Measurements from ENCODE around the gene NMRK1. TPM values are rescaled to one million over a fixed set of nuclear protein-coding genes. Genes with fewer than 3 reads are reported as not detected.
A peak's percentile ranks its signal among the peaks of the same experiment; 100 is the strongest.

Gene NMRK1
- total and polyA plus RNA-seq, 2 of the 13 experiments (the other 11 are each of a cell fraction or from before 2014, with no cell fraction given): 9.1 to 12.9 TPM

DNA sequence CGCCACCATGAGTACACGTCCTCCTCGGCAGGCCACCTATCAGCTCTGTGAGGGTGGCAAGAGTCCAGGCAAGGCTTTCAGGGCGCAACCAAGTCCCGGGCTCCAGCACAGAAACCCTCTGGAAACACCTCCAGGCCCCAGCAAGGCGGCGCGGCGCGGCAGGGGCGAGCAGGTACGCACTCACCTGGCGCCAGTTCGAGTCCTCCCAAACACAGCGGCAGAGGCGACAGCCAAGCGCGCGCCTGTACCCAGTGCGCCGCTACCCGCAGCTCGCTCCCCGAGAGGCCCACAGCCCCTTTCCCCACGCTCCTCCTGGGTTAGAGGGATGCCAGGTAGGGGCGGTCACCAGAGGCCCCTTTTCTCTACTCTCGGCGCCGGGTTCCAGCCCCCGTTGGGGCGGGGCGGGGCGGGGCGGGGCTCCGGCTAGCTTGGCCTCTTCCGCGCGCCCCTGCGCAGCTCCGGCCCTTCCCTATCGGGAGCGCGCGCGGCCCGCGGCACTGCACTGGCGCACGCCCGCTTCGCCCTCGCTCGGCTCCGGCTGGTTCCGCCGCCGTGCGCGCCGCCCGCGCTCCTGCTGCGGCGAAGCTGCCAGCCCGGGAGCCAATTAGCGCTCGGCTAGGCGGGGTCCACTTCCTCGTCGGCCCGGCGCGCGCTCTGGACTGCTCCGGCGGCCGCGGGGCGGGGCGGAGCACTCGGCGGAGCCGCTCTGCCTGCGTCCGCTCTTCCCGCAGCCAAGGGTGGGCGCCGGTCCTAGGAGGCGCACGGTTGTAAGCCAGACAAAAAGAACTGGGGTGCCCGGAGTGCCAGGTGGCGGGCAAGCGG is at the start of gene NMRK1, which contains the start of gene OSTF1 (continued):
- TF ChIP-seq, protein P1, sequence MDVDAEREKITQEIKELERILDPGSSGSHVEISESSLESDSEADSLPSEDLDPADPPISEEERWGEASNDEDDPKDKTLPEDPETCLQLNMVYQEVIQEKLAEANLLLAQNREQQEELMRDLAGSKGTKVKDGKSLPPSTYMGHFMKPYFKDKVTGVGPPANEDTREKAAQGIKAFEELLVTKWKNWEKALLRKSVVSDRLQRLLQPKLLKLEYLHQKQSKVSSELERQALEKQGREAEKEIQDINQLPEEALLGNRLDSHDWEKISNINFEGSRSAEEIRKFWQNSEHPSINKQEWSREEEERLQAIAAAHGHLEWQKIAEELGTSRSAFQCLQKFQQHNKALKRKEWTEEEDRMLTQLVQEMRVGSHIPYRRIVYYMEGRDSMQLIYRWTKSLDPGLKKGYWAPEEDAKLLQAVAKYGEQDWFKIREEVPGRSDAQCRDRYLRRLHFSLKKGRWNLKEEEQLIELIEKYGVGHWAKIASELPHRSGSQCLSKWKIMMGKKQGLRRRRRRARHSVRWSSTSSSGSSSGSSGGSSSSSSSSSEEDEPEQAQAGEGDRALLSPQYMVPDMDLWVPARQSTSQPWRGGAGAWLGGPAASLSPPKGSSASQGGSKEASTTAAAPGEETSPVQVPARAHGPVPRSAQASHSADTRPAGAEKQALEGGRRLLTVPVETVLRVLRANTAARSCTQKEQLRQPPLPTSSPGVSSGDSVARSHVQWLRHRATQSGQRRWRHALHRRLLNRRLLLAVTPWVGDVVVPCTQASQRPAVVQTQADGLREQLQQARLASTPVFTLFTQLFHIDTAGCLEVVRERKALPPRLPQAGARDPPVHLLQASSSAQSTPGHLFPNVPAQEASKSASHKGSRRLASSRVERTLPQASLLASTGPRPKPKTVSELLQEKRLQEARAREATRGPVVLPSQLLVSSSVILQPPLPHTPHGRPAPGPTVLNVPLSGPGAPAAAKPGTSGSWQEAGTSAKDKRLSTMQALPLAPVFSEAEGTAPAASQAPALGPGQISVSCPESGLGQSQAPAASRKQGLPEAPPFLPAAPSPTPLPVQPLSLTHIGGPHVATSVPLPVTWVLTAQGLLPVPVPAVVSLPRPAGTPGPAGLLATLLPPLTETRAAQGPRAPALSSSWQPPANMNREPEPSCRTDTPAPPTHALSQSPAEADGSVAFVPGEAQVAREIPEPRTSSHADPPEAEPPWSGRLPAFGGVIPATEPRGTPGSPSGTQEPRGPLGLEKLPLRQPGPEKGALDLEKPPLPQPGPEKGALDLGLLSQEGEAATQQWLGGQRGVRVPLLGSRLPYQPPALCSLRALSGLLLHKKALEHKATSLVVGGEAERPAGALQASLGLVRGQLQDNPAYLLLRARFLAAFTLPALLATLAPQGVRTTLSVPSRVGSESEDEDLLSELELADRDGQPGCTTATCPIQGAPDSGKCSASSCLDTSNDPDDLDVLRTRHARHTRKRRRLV (CRISPR knock-in tag; IDR thresholded peaks at IDR 0.05): no peak
- TF ChIP-seq MAFK (conservative IDR thresholded peaks at IDR 0.05 in 1 of 2, IDR thresholded peaks at IDR 0.05 in 1 of 2; ENCODE audit: low read length in 2 of 2) (no peak), SOX13 (IDR thresholded peaks at IDR 0.05) (no peak), SOX13 (CRISPR knock-in tag; conservative IDR thresholded peaks at IDR 0.05 in 1 of 2, IDR thresholded peaks at IDR 0.05 in 1 of 2) (no peak; a peak in 1 of 4 replicates), PRMT3 (CRISPR knock-in tag; IDR thresholded peaks at IDR 0.05; ENCODE audit: borderline replicate concordance, low read depth) (no peak), FOXC1 (CRISPR knock-in tag; IDR thresholded peaks at IDR 0.05; ENCODE audit: borderline replicate concordance) (no peak), SOX6 (IDR thresholded peaks at IDR 0.05) (no peak), SOX6 (CRISPR knock-in tag; IDR thresholded peaks at IDR 0.05) (peak; percentile 41; the same call in 1 of the 2 replicates), ZNF749 (CRISPR knock-in tag; IDR thresholded peaks at IDR 0.05; ENCODE audit: borderline replicate concordance) (no peak; the same call in 1 of the 2 replicates), KAT7 (CRISPR knock-in tag; IDR thresholded peaks at IDR 0.05; ENCODE audit: borderline replicate concordance) (0 out of 2 replicates have a peak, but pooled peaks have one; percentile 24), REL (CRISPR knock-in tag; conservative IDR thresholded peaks at IDR 0.05) (0 out of 2 replicates have a peak, but pooled peaks have one; percentile 77), HNRNPLL (IDR thresholded peaks at IDR 0.05; ENCODE audit: low read depth, low read length, poor library complexity, severe bottlenecking) (peak; percentile 96), YY1 (IDR thresholded peaks at IDR 0.05; ENCODE audit: insufficient read depth, insufficient replicate concordance, low read depth, low read length) (peak; percentile 1), ZFP82 (CRISPR knock-in tag; IDR thresholded peaks at IDR 0.05; ENCODE audit: borderline replicate concordance) (peak; percentile 33; the same call in 1 of the 2 replicates), FLYWCH1 (CRISPR knock-in tag; IDR thresholded peaks at IDR 0.05) (no peak), ZNF674 (CRISPR knock-in tag; IDR thresholded peaks at IDR 0.05; ENCODE audit: low read depth) (no peak)
- TF ChIP-seq, protein P2, sequence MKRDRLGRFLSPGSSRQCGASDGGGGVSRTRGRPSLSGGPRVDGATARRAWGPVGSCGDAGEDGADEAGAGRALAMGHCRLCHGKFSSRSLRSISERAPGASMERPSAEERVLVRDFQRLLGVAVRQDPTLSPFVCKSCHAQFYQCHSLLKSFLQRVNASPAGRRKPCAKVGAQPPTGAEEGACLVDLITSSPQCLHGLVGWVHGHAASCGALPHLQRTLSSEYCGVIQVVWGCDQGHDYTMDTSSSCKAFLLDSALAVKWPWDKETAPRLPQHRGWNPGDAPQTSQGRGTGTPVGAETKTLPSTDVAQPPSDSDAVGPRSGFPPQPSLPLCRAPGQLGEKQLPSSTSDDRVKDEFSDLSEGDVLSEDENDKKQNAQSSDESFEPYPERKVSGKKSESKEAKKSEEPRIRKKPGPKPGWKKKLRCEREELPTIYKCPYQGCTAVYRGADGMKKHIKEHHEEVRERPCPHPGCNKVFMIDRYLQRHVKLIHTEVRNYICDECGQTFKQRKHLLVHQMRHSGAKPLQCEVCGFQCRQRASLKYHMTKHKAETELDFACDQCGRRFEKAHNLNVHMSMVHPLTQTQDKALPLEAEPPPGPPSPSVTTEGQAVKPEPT (CRISPR knock-in tag; IDR thresholded peaks at IDR 0.05; ENCODE audit: low read depth): no peak
- TF ChIP-seq, protein P3, sequence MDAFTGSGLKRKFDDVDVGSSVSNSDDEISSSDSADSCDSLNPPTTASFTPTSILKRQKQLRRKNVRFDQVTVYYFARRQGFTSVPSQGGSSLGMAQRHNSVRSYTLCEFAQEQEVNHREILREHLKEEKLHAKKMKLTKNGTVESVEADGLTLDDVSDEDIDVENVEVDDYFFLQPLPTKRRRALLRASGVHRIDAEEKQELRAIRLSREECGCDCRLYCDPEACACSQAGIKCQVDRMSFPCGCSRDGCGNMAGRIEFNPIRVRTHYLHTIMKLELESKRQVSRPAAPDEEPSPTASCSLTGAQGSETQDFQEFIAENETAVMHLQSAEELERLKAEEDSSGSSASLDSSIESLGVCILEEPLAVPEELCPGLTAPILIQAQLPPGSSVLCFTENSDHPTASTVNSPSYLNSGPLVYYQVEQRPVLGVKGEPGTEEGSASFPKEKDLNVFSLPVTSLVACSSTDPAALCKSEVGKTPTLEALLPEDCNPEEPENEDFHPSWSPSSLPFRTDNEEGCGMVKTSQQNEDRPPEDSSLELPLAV (CRISPR knock-in tag; conservative IDR thresholded peaks at IDR 0.05; ENCODE audit: low read depth): no peak

Data from HepG2 (cell line).